GM12892 (cell line): ENCODE measurements around the gene CLDN16.

Experiments
- POLR2A ChIP-seq: IDR thresholded peaks from 2 replicates; pipeline ENCODE4 v1.6.1; 2011; ENCODE audit warnings: low read depth, low read length, control low read depth
- POLR2AphosphoS5 ChIP-seq: IDR thresholded peaks from 2 replicates; pipeline ENCODE4 v1.6.1; 2011; ENCODE audit warnings: low read depth, low read length, control low read depth

GRCh38 chr3:190446573-190447279, 58.8 kb downstream of the CLDN16 start:
- no peak for TF ChIP-seq POLR2AphosphoS5
- no peak for TF ChIP-seq POLR2A
